Dedifferentiated amniotic fluid mesenchymal stem cell (primary cell): Measurements from ENCODE around the gene ASIC2.

ENCODE experiments used
- DNase-seq: peaks from one replicate; pipeline ENCODE4 v3.0.0-alpha.2; 2016; ENCODE audit errors: extremely low spot score

Gene ASIC2

GRCh38 chr17:33071656-33072055 lies 221.4 kb downstream of the ASIC2 start:
- DNase-seq, result no peak

- DNase-seq, result no peak
These were observed 235.5 kb downstream of the ASIC2 start for GRCh38 chr17:33057564-33057963.

GRCh38 chr17:33056399-33057146 lies 236.5 kb downstream of the ASIC2 start:
- no peak for DNase-seq

- DNase-seq, result no peak
These were observed 237.3 kb downstream of the ASIC2 start for GRCh38 chr17:33055746-33056145.

GRCh38 chr17:33055171-33055611 lies 237.9 kb downstream of the ASIC2 start:
- no peak for DNase-seq

- DNase-seq, result no peak
These were observed 238.7 kb downstream of the ASIC2 start for GRCh38 chr17:33054412-33054811.

- no peak for DNase-seq
These were observed 239.4 kb downstream of the ASIC2 start for GRCh38 chr17:33053676-33054075.

GRCh38 chr17:33052856-33053255 lies 240.2 kb downstream of the ASIC2 start:
- DNase-seq, result no peak

- no peak for DNase-seq
These were observed 242.4 kb downstream of the ASIC2 start for GRCh38 chr17:33050611-33051140.

- DNase-seq, result peak; percentile 22
These were observed 243.2 kb downstream of the ASIC2 start for GRCh38 chr17:33049781-33050414.

GRCh38 chr17:33046361-33047255 lies 246.5 kb downstream of the ASIC2 start:
- no peak for DNase-seq

GRCh38 chr17:33045216-33045615 lies 247.9 kb downstream of the ASIC2 start:
- DNase-seq, result no peak

- DNase-seq, result no peak
These were observed 248.3 kb downstream of the ASIC2 start for GRCh38 chr17:33044771-33045170.

GRCh38 chr17:33040461-33040860 lies 252.6 kb downstream of the ASIC2 start:
- no peak for DNase-seq

GRCh38 chr17:33039874-33040273 lies 253.2 kb downstream of the ASIC2 start:
- DNase-seq, result no peak

- no peak for DNase-seq
These were observed 254.4 kb downstream of the ASIC2 start for GRCh38 chr17:33038740-33039139.

- DNase-seq, result no peak
These were observed 259.9 kb downstream of the ASIC2 start for GRCh38 chr17:33033176-33033575.

GRCh38 chr17:33028778-33029177 lies 264.3 kb downstream of the ASIC2 start:
- DNase-seq, result no peak

GRCh38 chr17:33028061-33028460 lies 265.0 kb downstream of the ASIC2 start:
- DNase-seq, result no peak

GRCh38 chr17:33024688-33025486 lies 268.2 kb downstream of the ASIC2 start:
- no peak for DNase-seq

- DNase-seq, result no peak
These were observed 269.3 kb downstream of the ASIC2 start for GRCh38 chr17:33023790-33024189.
